HCT116 (cell line): Measurements from ENCODE around the gene USP7. TPM values are rescaled to one million over a fixed set of nuclear protein-coding genes. Genes with fewer than 3 reads are reported as not detected.

Experiments
- ATAC-seq: fragments of 200-7000 bp; cut with Tn5 transposase; 2 replicates; pipeline ENCODE4 v1.9.1; 2020; ENCODE audit warnings: mild to moderate bottlenecking, moderate library complexity
- BruUV-seq: library from RNA; stranded (reverse); fragments of 400-500 nt; replicated peaks from 2 replicates; lab custom pipeline; 2021; lab: Mats Ljungman, UMichigan
- CTCF ChIA-PET: fragments of 300-600 bp; sonication (Branson Sonifier 250); formaldehyde crosslinking; loops from one replicate; lab custom pipeline; 2021; ENCODE audit warnings: antibody characterized with exemption; lab: Charles Lee
- POLR2A ChIA-PET: fragments of 300-600, 350-600 bp; sonication (Branson Sonifier 250); formaldehyde crosslinking; loops from one replicate; lab custom pipeline; 2021; ENCODE audit warnings: antibody characterized with exemption; lab: Charles Lee
- RAD21 ChIA-PET, 2 experiments: fragments of 300-600 bp; sonication (Branson Sonifier 250); formaldehyde crosslinking; loops; one replicate each; lab custom pipeline; 2023; ENCODE audit warnings: low total read pairs in 2 of 2; ENCODE audit not compliant: uncharacterized antibody in 2 of 2, unreplicated experiment in 2 of 2, low non-redundant PET in 1 of 2; lab: Charles Lee
- DNase-seq: peaks from one replicate; pipeline ENCODE4 v3.0.0-alpha.2; 2010; ENCODE audit warnings: low read depth, low spot score
- H2AFZ ChIP-seq: fragments of 200-600 bp; shearing (Covaris generic), sonication (generic); 2 replicates; pipeline ENCODE4 v1.6.1; 2017; ENCODE audit warnings: low read depth, mixed run types, mixed read lengths, antibody characterized with exemption, low read length; ENCODE audit not compliant: poor library complexity, severe bottlenecking
- H3K27ac ChIP-seq: 2 replicates; pipeline ENCODE4 v1.5.1; 2012; ENCODE audit warnings: low read depth, low read length
- H3K27me3 ChIP-seq: fragments of 200-600 bp; sonication (generic); 2 replicates; pipeline ENCODE4 v1.6.1; 2016; ENCODE audit warnings: mixed run types, low read length, mixed read lengths; ENCODE audit not compliant: insufficient read depth
- H3K36me3 ChIP-seq, 2 experiments: fragments of 200-500 bp in 1 of 2; fragments of 200-600 bp in 1 of 2; sonication (Bioruptor generic) in 1 of 2; sonication (generic) in 1 of 2; 2 replicates each; pipeline versions ENCODE4 v1.5.1 to v1.6.1; 2014 to 2016; ENCODE audit warnings: low read length in 2 of 2, inconsistent platforms in 1 of 2, mixed read lengths in 1 of 2, mixed run types in 1 of 2; ENCODE audit not compliant: insufficient read depth in 2 of 2, control insufficient read depth in 1 of 2
- H3K4me1 ChIP-seq, 2 experiments: fragments of 200-600 bp in 1 of 2; sonication (generic) in 1 of 2; 2 replicates each; pipeline versions ENCODE4 v1.5.1 to v1.6.1; 2012 to 2017; ENCODE audit warnings: low read length in 2 of 2, inconsistent platforms in 1 of 2, mild to moderate bottlenecking in 1 of 2, mixed read lengths in 1 of 2, mixed run types in 1 of 2, moderate library complexity in 1 of 2; ENCODE audit not compliant: insufficient read depth in 2 of 2, control insufficient read depth in 1 of 2
- H3K4me2 ChIP-seq: fragments of 200-600 bp; sonication (generic); 2 replicates; pipeline ENCODE4 v1.6.1; 2017; ENCODE audit warnings: mixed run types, low read length, mixed read lengths
- H3K4me3 ChIP-seq, 2 experiments: fragments of 200-600 bp in 1 of 2; sonication (generic) in 1 of 2; replicated peaks in 1 of 2; 2 replicates each; pipeline ENCODE4 v1.5.1; 2011 to 2016; ENCODE audit warnings: low read length in 2 of 2, control low read depth in 1 of 2, low read depth in 1 of 2, mild to moderate bottlenecking in 1 of 2, mixed read lengths in 1 of 2, mixed run types in 1 of 2
- H3K79me2 ChIP-seq: fragments of 200-600 bp; sonication (generic); 2 replicates; pipeline ENCODE4 v1.6.1; 2017; ENCODE audit warnings: mild to moderate bottlenecking, mixed run types, low read length, moderate library complexity, mixed read lengths; ENCODE audit not compliant: insufficient read depth
- H3K9ac ChIP-seq: fragments of 200-600 bp; sonication (generic); 2 replicates; pipeline ENCODE4 v1.6.1; 2016; ENCODE audit warnings: low read length, mixed read lengths
- H3K9me2 ChIP-seq: fragments of 200-600 bp; sonication (generic), shearing (Covaris generic); 2 replicates; pipeline ENCODE4 v1.6.1; 2017; ENCODE audit warnings: mixed run types, mild to moderate bottlenecking, moderate library complexity; ENCODE audit not compliant: insufficient read depth
- H3K9me3 ChIP-seq, 2 experiments: fragments of 200-500 bp in 1 of 2; fragments of 200-600 bp in 1 of 2; sonication (Bioruptor generic) in 1 of 2; sonication (generic) in 1 of 2; 2 replicates each; pipeline ENCODE4 v1.6.1; 2014 to 2017; ENCODE audit warnings: low read length in 2 of 2, mixed read lengths in 2 of 2, inconsistent platforms in 1 of 2, low read depth in 1 of 2, mild to moderate bottlenecking in 1 of 2, mixed run types in 1 of 2, moderate library complexity in 1 of 2; ENCODE audit not compliant: control insufficient read depth in 1 of 2, insufficient read depth in 1 of 2
- H4K20me1 ChIP-seq: fragments of 200-600 bp; sonication (generic), shearing (Covaris generic); 2 replicates; pipeline ENCODE4 v1.6.1; 2017; ENCODE audit warnings: mixed run types, mild to moderate bottlenecking, moderate library complexity; ENCODE audit not compliant: insufficient read depth
- ELF1 ChIP-seq: IDR thresholded peaks from 2 replicates; pipeline ENCODE4 v1.6.1; 2012; ENCODE audit warnings: low read depth, borderline replicate concordance
- JUND ChIP-seq: IDR thresholded peaks from 2 replicates; pipeline ENCODE4 v1.6.1; 2012
- POLR2AphosphoS5 ChIP-seq: IDR thresholded peaks from 2 replicates; pipeline ENCODE4 v1.6.1; 2011; ENCODE audit warnings: mild to moderate bottlenecking, low read depth, low read length, moderate library complexity
- YY1 ChIP-seq: IDR thresholded peaks from 2 replicates; pipeline ENCODE4 v1.6.1; 2011; ENCODE audit warnings: low read length, low read depth, moderate library complexity, mild to moderate bottlenecking; ENCODE audit not compliant: insufficient replicate concordance; ENCODE audit errors: extremely low read depth
- intact Hi-C: fragments of 100-400 bp; cut with micrococcal nuclease; formaldehyde crosslinking; loops from 2 replicates; pipeline ENCODE4 v1.10.0; 2022
- total RNA-seq: library from RNA; stranded (reverse); gene quantifications from one replicate; pipeline ENCODE4 v1.2.1, GENCODE V29; 2021; ENCODE audit not compliant: unreplicated experiment

USP7 gene
- total RNA-seq, 1 experiment from 2014 or later: 154 TPM

GRCh38 chr16:8952281-8952751 lies 11.4 kb downstream of the USP7 start:
- H3K9ac ChIP-seq: no peak overlapping the region
- ChIA-PET CTCF (no interaction called here), POLR2A (interaction anchor here (0.6 kb wide), 1 partner anchor 139 kb away, joined by 4 read pairs; the partner anchor contains the start of gene HAPSTR1)
- TF ChIP-seq ELF1 (no peak), JUND (no peak), POLR2AphosphoS5 (no peak)
- TF ChIP-seq, all 23 proteins: peak for 0
- RAD21 ChIA-PET: no interaction called here
- Histone ChIP-seq H3K27ac (no peak overlapping the region), H3K79me2 (peaks cover 95% of the 10 kb centered on the region), H3K27me3 (no peaks in the 10 kb centered on the region), H3K9me2 (no peaks in the 10 kb centered on the region), H3K4me1 (peaks cover 0 to 14% of the 10 kb centered on the region in 2 experiments), H3K4me3 (no peak overlapping the region), H2AFZ (no peak overlapping the region), H3K36me3 (no peaks in the 10 kb centered on the region), H3K9me3 (no peaks in the 10 kb centered on the region), H3K4me2 (no peak overlapping the region), H4K20me1 (peaks cover 58% of the 10 kb centered on the region; the same call in 1 of the 2 replicates)
- BruUV-seq: no TSS peak
- DNase-seq: no peak
- no peak for ATAC-seq
- intact Hi-C loops: no loop called here

- H3K27ac ChIP-seq: no peak overlapping the region
- peaks cover 95% of the 10 kb centered on the region for H3K79me2 ChIP-seq
- H2AFZ ChIP-seq: no peak overlapping the region
- no peak overlapping the region for H3K4me2 ChIP-seq
- no peak overlapping the region for H3K4me3 ChIP-seq
- BruUV-seq: no TSS peak
- H3K9me2 ChIP-seq: no peaks in the 10 kb centered on the region
- H3K9me3 ChIP-seq: no peaks in the 10 kb centered on the region
- H4K20me1 ChIP-seq: peaks cover 56% of the 10 kb centered on the region; the same call in 1 of the 2 replicates
- intact Hi-C loops: no loop called here
- no peak for TF ChIP-seq YY1
- RAD21 ChIA-PET: no interaction called here
- DNase-seq (no peak), ATAC-seq (no peak)
- H3K9ac ChIP-seq: no peak overlapping the region
- CTCF ChIA-PET: no interaction called here
- H3K4me1 ChIP-seq: peaks cover 0 to 8% of the 10 kb centered on the region in 2 experiments; a peak in 2 of 4 replicates
- H3K27me3 ChIP-seq: no peaks in the 10 kb centered on the region
- POLR2A ChIA-PET: no interaction called here
- no peaks in the 10 kb centered on the region for H3K36me3 ChIP-seq
Observed at GRCh38 chr16:8951447-8952280, 12.0 kb downstream of the USP7 start.
